ENCODE measurements around the gene MED7.

The MED7 gene

DNA sequence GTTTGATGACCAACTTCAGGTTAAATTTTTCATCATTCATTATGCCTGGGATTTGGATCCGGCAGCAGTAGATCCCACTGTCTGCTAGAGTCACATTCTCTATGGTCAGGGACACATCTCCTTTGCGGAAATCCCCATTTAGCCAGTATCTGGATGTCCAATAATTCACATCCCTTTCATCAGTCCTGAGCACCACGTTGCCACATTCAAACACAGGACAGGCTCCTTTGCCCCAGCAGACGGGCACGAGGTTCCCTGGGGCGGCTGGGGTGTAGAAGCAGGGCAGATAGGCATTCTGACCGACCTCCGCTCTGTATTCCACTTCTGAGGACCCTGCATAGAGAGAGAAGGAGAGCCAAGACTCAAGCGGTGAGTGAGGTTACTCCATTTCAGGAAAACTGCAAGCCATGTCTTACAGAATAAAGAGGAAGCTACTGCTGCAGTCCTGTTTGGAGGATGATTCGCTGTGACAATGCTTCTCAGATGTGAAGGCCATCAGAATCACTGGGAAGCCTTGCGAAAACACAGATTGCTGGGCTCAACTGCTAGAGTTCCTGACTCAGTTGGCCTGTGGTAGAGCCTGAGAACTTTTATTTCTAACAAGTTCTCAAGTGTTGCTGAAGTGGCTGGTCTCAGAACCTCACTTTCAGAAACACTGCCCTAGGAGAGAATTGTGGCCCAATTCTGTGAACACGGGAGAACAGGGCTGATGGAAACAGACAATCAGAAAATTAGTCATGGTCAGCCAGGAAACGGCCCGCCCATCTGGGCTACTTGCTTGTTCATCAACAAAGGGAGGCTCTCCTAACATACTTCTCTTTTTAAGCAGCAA is 35.8 kb downstream of the MED7 start:
- DNase-seq (ENCODE audit: low spot score): peak; percentile 39

DNA sequence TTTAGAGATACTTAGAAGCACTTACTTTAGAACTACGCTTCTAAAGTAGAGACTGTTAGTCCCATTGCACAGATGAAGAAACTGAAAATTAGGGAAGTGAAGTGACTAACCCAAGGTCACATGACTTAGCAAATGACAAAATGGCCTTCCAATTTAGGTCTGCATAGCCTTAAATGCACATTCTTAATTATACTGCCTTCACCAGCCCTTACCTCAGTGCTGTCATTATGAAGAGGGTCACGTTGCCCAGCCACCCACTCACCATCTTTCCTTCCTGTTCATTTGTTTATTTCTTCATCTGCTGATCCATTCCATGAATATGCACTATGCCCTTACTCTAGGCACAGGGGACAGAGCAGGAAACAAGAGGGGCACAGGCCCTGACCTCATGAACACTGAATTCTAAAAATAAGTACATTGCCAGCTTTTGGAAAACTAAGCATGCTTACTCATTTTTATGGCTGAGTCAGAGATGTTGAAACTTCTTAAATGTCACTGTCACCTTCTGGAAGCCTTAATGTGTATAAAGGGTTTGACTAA is 42.5 kb downstream of the MED7 start:
- no peak for DNase-seq (ENCODE audit: low spot score)

DNA sequence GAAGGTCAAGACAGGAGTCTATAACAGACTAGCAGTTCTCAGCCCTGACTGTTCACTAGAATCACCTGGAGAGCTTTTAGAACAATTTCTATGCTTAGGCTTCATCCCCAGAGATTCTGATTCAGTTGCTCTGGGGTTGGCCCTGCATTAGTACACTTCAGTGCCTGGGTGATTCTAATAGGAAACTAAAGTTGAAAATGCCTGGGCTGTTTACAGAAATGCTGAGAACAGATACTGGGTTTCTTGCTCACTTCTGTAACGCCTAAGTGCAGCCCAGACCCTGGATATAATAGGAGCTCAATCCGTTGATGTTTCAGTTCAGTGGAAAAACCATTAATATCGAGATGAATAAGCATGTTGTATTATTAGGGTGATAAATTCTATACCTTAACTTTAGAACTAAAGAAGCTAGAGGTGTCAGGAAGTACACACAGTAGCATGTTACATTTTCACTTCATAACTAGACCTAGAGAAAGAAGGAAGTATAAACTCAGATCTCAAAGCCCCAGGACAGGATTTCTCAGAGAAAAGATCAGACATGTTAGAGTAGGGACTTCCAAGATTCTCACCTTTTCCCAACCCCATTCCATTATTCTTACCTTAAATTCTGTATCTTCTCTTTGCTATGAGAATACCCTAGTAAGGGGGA is 54.2 kb downstream of the MED7 start:
- no peak for DNase-seq (ENCODE audit: low spot score)

All from SW480 (cell line).